GM08714 (cell line): ENCODE results near the gene FHL2.
A peak's percentile ranks its signal among the peaks of the same experiment; 100 is the strongest.

Experiments
- H3K4me3 ChIP-seq: fragments of 200-500 bp; sonication (Bioruptor generic); 2 replicates; pipeline ENCODE4 v1.5.1; 2014; ENCODE audit warnings: mild to moderate bottlenecking, low read length, inconsistent platforms
- ZNF274 ChIP-seq: IDR thresholded peaks from 2 replicates; pipeline ENCODE4 v1.6.1; 2012; ENCODE audit warnings: mild to moderate bottlenecking, low read depth, low read length

The FHL2 gene, protein sequence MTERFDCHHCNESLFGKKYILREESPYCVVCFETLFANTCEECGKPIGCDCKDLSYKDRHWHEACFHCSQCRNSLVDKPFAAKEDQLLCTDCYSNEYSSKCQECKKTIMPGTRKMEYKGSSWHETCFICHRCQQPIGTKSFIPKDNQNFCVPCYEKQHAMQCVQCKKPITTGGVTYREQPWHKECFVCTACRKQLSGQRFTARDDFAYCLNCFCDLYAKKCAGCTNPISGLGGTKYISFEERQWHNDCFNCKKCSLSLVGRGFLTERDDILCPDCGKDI

GRCh38 chr2:105398336-105399206 lies at the start of gene FHL2:
Gene FHL2 (minus strand): TSS chr2:105399051. CDS start chr2:105386516, 12,535 bp downstream.
- peak within 1 kb of the TSS; percentile 49 for H3K4me3 ChIP-seq
- TF ChIP-seq ZNF274, result no peak

DNA sequence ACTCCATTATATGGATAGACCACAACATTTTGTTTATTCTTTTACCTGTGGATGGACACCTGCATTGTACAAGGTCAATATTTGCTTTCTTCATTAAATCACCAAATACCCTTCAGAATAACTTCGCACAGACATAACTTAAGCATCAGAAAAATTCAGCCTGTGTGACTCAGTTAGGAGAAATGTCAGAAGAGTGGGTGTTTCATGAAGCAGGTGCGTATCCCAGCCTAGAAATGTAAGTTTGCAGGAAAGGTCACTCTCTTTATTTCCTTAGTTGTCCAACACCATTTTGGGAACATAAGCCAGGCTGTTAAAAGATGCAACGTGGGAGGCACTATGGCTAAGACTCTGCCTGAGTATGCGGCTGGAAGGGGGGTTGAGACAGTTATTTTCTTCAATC lies 48.6 kb upstream of the FHL2 start:
- H3K4me3 ChIP-seq, result no peak overlapping the region
- no peak for TF ChIP-seq ZNF274

DNA sequence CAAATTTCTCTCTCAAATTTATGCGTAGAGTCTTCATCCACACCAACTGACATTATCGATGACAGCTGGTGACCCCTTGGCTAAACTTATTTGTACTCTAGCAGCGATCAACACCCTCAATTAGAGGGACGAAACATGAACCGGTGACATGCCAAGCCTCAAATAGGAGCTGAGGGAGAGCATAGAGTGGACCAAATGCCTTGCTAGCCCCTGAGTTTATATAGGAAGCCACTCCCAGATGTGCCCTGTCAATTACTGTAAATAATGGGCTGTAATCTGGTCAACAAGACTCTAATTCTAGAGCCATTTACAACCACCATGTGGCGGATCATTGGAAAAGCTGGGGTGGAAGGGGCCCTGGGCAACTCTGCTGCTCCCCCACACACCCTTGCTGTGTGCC lies 47.6 kb upstream of the FHL2 start:
- H3K4me3 ChIP-seq, result no peak overlapping the region
- TF ChIP-seq ZNF274, result no peak

- TF ChIP-seq ZNF274, result no peak
- H3K4me3 ChIP-seq, result no peak overlapping the region
These were observed 47.1 kb upstream of the FHL2 start for GRCh38 chr2:105445976-105446375.

DNA sequence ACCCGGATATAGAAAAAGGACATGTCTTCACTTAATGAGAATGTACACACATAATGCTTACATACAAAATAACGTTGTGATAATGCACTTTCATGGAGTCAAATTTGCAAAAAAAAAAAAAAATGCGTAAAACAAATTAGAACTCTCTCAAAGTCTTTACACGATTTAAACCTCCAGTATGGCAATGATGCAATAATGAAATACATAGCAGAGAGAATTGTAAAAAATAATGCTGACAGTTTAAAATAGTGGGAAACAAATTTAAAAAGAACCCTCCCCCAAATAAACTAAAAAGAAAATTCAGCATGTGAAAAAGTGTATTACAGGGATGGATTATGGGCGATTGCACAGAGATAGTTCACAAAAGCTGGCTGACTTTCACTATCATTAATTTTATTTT lies 46.6 kb upstream of the FHL2 start:
- no peak for TF ChIP-seq ZNF274
- H3K4me3 ChIP-seq, result no peak overlapping the region

DNA sequence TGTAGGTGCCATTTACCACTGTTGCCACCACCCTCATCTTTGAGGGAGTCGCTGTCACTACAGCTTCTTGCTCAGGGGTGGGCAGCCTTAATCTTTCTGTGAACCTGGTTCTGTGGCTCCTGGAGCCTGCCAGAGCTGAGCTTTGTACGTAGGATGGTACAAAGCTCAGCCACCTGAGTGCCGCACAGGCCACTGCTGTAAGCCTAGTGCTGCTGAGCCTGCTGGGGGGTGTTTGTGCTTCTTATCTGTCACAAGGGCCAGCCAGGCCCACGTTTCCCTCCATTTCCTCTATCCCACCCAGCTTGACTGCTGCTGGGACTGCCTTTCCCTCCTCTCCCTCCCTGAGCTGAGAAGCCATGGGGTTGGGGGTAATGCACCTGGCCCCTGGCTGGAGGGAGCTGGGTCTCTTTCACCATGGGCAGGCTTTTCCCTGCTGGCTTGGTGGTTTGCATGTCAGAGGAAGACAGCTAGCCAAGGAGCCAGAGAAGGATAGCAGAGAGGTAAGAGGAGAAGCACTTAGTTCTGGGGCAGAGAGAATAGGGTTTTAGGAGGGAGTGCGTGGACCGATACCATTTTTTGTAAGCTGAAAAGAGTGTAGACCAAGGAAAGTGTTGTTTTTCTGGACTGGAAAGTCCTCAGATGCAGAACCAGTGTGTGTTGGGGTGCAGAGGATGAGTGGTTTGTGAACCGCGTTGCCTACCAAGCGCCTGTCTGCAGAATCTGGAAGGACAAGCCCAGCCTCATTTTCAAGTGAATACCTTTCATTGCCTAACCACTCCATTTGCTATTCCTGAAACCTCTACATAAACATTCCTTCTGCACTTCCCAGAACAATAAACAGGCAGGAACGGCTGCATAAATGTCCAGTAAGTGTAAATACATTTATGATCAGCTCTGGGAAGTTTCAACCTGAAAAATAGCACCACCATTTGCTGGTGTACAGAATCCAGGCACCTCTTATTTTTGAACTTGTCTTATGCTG lies 45.1 kb upstream of the FHL2 start:
- TF ChIP-seq ZNF274, result no peak
- no peak overlapping the region for H3K4me3 ChIP-seq

- H3K4me3 ChIP-seq, result no peak overlapping the region
- TF ChIP-seq ZNF274, result no peak
These were observed 43.9 kb upstream of the FHL2 start for GRCh38 chr2:105442721-105443120.

DNA sequence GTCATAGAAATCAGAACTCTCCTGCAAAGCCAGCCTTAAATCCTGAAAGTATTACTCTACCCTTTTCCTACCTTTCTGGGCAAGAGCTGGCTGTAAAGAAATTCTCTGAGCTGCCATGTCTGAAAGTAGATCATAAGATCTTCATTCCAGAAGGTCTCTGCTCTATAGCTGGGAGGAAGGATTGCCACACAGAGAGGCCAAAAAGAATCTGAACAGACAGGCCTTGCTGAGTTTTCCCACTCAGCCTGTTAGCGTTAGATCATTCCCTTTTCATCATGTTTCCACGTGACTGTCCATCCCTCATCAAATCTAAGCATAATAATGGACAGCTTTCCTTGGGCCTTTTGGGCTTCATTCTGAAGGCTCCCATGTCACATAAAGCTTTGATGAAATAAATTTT lies 43.2 kb upstream of the FHL2 start:
- TF ChIP-seq ZNF274, result no peak
- H3K4me3 ChIP-seq, result no peak overlapping the region

DNA sequence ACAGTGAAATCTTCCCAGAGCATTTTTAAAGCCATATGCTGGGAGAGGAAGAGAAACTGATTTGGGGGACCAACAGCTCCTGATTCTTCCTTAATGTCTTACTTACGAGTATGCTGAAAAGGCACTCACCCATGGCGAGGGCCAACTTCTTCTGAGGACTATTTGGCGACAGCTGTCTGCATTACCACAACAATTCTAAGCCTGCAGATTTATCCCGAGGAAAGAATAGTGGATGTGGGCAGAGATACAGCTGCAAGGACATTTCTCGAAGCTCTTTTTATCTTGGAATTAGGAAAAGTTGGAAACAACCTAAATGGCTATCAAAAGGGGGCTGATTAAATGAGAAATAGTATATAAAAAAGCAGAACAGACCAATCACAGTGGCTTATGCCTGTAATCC lies 40.3 kb upstream of the FHL2 start:
- TF ChIP-seq ZNF274, result no peak
- H3K4me3 ChIP-seq, result no peak overlapping the region

DNA sequence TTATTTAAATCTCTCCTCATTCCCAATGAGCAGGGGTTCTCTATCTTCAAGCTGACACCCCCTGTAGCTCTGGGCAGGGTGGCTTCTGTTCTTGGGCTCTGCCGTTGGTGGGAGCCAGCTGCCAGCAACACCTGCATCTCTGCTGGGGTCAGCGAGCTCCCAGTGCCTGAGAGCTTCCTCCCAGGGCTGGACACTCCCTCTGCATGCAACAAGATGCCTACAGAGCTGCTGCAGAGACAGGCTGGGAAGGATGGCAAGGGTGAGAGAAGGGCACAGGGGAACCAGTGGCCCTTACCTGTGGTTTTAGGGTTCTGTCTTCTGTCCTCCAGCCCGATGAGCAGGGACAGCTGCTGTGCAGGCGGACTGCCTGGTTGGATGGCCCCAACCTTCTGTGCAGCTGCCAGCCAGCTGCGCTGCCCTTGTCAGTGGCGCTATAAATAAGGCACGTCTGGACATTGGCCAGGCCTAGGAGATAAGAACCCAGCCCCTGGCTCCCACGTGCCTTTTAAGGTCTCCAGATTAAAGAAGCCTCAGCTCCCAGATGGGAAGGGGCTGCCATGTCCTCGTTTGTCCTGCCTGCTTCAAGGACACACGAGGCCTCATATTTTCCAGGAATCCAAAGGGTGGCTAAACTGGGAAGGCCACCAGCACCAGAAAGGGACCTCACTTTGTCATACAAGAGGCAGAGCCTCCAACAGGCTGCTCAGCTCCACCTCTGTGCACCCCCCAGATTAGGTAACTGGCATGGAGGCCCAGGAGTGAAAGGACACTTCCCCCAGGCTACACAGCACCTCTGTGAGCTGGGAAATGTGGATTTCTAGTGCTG lies 39.5 kb upstream of the FHL2 start:
- TF ChIP-seq ZNF274, result no peak
- H3K4me3 ChIP-seq, result no peak overlapping the region

- TF ChIP-seq ZNF274, result no peak
- no peak overlapping the region for H3K4me3 ChIP-seq
These were observed 38.9 kb upstream of the FHL2 start for GRCh38 chr2:105437708-105438103.

DNA sequence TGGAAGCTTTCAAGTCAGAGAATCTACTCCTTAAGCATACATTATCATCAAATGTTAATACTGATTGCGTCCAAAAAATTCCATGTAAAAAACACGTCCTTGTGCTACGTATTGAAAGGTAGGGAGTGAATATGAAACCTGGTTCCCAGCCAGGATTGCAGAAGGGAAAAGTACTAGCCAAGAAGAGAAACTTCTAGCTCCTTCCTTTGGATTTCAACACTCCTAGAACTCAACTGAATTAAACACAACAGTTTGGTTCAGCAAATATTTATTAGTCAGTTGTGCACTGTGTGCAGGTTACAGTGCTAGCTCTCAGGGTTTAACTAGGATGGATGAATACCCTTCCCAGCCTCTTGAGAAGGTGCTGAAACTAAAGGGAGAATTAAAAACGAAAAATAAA lies 33.9 kb upstream of the FHL2 start:
- no peak for TF ChIP-seq ZNF274
- H3K4me3 ChIP-seq, result no peak overlapping the region

DNA sequence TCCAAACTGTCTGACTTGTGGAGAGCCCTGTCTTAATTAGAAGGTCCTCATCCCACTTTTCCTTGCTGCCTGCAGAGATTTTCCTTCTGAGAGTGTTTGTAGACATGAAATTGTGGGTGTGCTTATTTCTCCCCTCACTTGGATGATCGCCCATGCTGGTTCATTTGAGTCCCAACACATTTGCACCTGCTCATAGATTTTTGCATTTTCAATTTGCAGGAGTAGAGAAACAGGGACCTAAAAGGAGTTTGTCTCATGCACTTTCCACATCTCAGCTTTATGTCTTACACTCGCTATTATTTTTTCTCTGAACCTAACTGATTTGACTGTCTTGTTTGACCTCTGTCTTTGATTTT lies 33.2 kb upstream of the FHL2 start:
- H3K4me3 ChIP-seq, result no peak overlapping the region
- no peak for TF ChIP-seq ZNF274
